H4 (cell line): ENCODE measurements around the gene ARHGEF7. TPM values are rescaled to one million over a fixed set of nuclear protein-coding genes. Genes with fewer than 3 reads are reported as not detected.
"Not testable (repeated sequence)": the region's sequence is repeated elsewhere in the genome, so short reads cannot be mapped to it uniquely, and the experiment has no call there.

Experiments
- DNase-seq: peaks from one replicate; pipeline ENCODE4 v3.0.0-alpha.2; 2015; ENCODE audit warnings: low spot score
- total RNA-seq: library from RNA; depleted of rRNA; stranded (reverse); fragments of >200 nt; shearing (Covaris generic); gene quantifications from 2 replicates; pipeline ENCODE4 v1.2.3, GENCODE V29; 2014

The ARHGEF7 gene
- total RNA-seq, 1 experiment from 2014 or later: 8.5 TPM

- DNase-seq: no peak
Measured at GRCh38 chr13:111252446-111253364, 137.6 kb downstream of the ARHGEF7 start.

GRCh38 chr13:111253365-111253872, 138.3 kb downstream of the ARHGEF7 start:
- DNase-seq: no peak

GRCh38 chr13:111255228-111255790, 140.2 kb downstream of the ARHGEF7 start:
- no peak for DNase-seq

DNA sequence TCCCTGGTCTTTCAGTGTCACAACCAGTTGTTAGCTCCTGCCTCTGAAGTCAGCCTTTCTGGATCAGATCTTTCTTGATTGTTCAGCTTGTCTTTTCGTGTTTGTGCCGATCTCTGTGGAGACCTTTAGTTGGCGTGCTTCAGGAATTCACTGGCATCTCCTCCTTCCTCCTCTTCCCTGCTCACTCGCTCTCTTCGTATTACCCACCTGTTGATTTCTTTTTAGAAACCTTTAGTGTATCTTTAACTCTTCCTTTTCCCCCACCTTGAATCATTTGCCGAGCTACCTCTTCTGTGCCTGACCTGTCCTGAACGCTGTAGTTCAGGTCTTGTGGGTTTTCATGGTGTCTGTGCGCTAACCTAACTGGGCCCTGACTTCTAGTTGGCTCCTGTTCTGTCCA, 141.3 kb downstream of the ARHGEF7 start:
- DNase-seq: no peak

- DNase-seq: no peak
Measured at GRCh38 chr13:111256946-111257345, 141.8 kb downstream of the ARHGEF7 start.

DNA sequence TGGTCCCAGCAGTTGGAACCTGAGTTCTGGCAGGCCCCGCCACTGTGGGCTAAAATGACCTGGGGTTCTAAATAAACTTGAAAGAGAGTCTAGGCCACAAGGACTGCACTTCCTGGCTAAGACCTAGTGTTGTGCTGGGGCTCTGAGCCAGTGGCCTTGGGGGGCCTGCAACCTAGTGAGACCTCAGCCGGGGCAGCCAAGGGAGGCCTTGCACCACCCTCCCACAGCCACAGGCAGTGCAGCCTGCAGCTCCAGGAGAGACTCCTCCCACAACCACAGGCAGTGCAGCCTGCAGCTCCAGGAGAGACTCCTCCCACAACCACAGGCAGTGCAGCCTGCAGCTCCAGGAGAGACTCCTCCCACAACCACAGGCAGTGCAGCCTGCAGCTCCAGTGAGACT, 142.8 kb downstream of the ARHGEF7 start:
- not testable (repeated sequence) for DNase-seq

DNA sequence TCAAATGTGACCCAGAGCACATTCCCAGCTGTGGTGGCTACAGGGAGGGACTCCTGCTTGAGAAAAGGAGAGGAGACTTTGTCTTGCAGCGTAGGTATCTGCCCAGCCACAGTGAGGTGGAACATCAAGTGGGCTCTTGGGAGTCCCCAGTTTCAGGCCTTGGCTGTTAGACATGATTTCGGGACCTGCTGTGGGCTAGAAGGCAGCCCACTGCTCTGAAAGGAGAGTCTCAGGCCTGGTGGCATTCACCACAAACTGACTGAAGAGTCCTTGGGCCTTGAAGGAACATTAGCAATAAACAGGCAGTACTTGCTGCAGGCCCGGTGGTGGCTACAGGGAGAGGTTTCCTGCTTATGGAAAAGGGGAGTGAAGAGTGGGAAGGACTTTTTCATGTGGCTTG, 143.5 kb downstream of the ARHGEF7 start:
- DNase-seq: no peak

DNA sequence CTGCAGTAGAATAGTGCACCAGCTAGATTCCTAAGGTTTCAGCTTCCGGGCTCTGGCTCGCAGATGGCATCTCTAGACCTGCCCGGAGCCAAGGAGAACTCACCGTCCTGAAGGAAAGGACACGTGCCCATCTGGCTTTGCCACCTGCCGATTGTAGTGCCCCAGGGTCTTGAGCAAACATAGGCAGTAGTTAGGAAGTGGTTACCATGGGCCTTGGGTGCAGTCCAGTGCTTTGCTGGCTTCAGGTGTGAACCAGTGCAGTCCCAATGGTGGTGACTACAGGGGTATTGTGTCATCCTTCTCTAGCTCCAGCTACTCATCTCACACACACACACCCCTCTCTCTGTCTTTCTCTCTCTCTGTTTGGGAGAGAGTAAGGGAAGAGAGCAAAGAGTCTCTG, 143.9 kb downstream of the ARHGEF7 start:
- no peak for DNase-seq

DNA sequence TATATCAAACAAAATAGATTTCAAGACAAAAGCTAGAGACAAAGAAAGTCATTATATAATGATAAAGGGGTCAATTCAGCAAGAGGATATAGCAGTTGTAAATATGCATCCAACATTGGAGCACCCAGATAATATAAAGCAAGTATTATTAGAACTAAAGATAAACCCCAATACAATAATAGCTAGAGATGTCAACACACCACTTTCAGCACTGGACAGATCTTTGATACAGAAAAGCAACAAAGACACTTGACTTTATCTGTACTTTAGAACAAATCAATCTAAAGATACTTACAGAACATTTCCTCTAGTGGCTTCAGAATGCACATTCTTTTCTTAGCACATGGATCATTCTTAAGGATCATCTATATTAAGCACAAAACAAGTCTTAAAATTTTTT, 146.2 kb downstream of the ARHGEF7 start:
- DNase-seq: no peak

DNA sequence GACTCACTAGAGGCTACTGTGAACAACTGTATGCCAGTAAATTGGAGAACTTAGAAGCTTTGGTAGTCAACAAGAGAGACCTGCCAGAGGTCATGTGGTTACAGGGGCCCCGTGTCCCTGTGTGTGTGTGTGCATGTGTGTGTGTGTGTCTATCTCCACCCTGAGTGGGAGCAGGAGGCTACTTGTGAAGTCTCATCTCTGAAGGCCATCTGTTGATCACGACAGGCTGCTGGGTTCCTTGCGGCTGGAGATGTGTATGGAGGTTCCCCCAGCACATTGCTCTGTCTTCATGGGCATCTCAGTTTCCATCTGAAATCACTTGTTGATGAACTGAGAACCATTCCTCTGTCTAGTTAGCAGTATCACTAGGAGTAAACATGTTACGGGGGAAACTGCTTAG, 147.2 kb downstream of the ARHGEF7 start:
- no peak for DNase-seq

- no peak for DNase-seq
Measured at GRCh38 chr13:111262715-111263114, 147.6 kb downstream of the ARHGEF7 start.

DNA sequence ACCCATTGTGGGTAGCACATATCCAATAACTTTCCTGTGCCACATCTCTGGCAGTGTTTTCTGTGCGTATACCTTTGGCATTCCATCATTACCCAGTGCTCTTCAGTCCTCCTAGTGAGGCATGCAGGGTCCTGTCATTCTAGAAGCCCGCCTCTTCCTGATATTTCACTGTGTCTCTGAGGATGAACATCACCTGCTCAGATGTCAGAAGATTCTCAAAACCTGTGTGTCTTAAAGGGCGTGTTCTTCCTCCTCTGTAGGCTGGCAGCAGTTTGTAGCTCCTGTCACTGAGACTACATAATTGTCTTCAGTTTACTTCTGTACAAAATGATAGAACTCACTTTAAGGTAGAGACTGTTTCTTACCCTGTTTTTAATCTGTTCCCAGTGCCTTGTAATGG, 148.5 kb downstream of the ARHGEF7 start:
- DNase-seq: no peak

DNA sequence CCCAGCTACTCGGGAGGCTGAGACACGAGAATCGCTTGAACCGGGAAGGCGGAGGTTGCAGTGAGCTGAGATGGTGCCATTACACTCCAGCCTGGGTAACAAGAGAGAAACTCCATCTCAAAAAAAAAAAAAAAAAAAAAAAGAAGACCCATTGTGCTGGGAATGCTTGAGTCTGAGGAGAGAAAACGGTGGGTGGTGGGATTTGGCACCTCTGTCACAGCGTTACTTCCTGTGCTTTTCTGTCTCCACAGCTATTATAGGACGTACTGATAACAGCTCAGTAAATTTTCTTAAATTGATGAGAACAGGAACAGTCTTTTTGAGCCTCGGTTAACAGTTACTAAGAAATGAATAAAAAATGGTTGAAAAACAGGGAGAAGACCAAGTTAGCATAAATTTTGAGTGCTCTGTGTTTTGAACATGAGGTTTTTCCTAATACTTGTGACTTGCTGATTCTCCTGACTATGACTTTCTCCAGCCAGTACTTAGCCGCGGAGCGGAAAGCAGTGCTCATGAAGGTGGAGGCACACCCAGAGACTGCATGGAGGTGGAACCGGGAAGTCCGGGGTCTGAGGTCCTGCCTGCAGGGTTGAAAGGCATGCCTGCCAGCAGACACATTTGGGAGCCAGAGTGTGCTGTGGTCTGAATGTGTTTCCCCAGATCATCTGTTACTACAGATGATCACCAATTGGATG, 150.0 kb downstream of the ARHGEF7 start:
- DNase-seq: no peak

DNA sequence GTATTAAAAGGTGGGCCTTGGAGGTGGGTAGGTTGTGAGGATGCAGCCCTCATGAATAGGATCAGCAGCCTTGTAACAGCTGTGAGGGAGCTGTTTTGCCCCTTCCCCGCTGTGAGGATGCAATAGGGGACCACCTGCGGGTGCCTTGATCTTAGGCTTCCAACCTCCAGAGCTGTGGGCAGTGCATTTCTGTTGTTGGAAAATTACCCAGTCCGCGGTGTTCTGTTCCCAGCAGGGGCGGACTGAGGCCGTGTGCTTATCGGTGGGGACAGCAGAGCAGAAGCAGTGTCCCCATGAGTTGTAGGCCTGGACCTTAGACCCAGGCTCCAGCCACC, 150.6 kb downstream of the ARHGEF7 start:
- no peak for DNase-seq

DNA sequence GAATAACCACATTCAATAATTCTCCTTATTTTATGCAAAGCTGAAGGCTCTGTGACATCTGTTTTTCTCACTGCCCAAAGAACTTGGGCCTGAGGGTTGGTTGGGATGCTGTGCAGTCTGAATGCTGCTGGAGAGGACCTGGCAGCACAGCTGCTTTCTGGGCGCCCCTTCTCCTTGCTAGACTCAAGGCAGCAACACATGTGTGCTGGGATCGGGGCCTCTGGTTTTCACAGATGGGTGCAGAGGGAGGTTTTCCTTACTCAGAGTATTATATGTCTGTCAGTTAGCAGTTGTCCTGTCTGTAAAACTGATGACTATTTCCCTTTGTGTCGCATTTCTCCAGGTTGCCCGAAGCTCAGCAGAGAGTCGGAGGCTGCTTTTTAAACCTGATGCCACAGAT, 152.1 kb downstream of the ARHGEF7 start:
- DNase-seq: no peak

DNA sequence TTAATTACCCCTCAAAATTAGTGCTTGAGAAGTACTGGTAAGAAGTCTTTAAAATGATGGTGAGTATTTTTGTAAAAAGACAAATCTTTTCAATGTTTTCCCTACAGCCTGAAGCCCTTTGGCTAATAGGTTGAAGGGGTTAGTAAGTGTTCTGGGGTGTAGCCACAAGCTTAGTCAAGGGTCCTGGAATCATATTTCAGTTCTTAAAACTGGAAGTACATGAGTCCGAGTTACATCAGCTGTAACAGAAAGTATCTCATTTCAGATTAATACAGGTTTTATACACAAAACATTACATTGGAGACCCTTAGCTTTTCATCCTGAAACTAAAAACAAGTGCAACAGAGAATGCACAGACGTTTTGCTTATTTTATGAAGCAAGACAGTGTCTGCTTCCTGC, 152.7 kb downstream of the ARHGEF7 start:
- no peak for DNase-seq

DNA sequence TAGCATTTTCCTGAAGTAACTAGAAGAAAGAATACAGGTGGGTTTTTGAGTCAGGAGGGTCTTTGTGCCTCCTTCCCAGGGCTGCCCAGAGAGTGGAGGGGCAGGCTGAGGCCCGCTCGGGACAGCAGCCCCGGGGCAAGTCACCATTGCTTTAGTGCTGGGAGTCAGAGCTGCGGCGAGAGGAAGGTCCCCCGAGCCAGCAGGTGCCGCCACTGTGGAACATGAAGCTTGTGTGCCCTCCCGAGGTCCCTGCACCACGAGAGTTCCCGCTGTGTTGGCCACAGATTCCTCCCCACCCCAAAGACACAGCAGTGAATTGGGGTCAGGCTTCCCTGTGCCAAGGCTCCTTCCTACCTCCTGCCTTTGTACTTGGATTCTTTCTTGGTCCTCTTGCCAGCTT, 154.4 kb downstream of the ARHGEF7 start:
- DNase-seq: no peak

- no peak for DNase-seq
Measured at GRCh38 chr13:111270126-111270525, 155.0 kb downstream of the ARHGEF7 start.

- no peak for DNase-seq
Measured at GRCh38 chr13:111270765-111271698, 155.9 kb downstream of the ARHGEF7 start.

GRCh38 chr13:111272117-111272516, 157.0 kb downstream of the ARHGEF7 start:
- no peak for DNase-seq

GRCh38 chr13:111275382-111275781, 160.3 kb downstream of the ARHGEF7 start:
- no peak for DNase-seq
